A549 (cell line): ENCODE measurements around the gene RAB3D. TPM values are rescaled to one million over a fixed set of nuclear protein-coding genes. Genes with fewer than 3 reads are reported as not detected.

Experiments
- ATAC-seq, 2 experiments: fragments of 200-7000 bp in 1 of 2; fragments of >200 bp in 1 of 2; cut with Nextera tagmentation in 1 of 2; cut with Tn5 transposase in 1 of 2; 3 replicates each; pipeline versions ENCODE4 v1.8.0 to v1.9.1; 2018 to 2020; ENCODE audit warnings: mild to moderate bottlenecking in 1 of 2, moderate library complexity in 1 of 2
- CTCF ChIA-PET: fragments of 300-600 bp; sonication (Branson Sonifier 250); formaldehyde crosslinking; extraction: SDS; loops from one replicate; lab custom pipeline; 2021; ENCODE audit warnings: antibody characterized with exemption, inconsistent platforms; lab: Yijun Ruan, JAX
- POLR2A ChIA-PET: fragments of 350-600 bp; formaldehyde crosslinking; extraction: SDS; loops from one replicate; lab custom pipeline; 2021; ENCODE audit warnings: antibody characterized with exemption, inconsistent platforms; lab: Yijun Ruan, JAX
- DNase-seq, 2 experiments: peaks; one replicate each; pipeline versions ENCODE4 v3.0.0 to v3.0.0-alpha.2; 2011 to 2016; ENCODE audit warnings: low read depth in 1 of 2, low spot score in 1 of 2
- FAIRE-seq: peaks from 2 replicates; lab custom pipeline; 2011; peaks lifted over from hg19 to GRCh38; lab: Jason Lieb, UNC
- H3K27ac ChIP-seq, 2 experiments: fragments of >200 bp; sonication (Bioruptor Twin); formaldehyde crosslinking; 3 replicates each; pipeline ENCODE4 v1.5.1; 2016 to 2017
- H3K4me1 ChIP-seq: fragments of >200 bp; sonication (Bioruptor Twin); formaldehyde crosslinking; 3 replicates; pipeline ENCODE4 v1.6.1; 2016
- H3K4me2 ChIP-seq: fragments of >200 bp; sonication (Bioruptor Twin); formaldehyde crosslinking; 3 replicates; pipeline ENCODE4 v1.6.1; 2016
- H3K4me3 ChIP-seq: fragments of >200 bp; sonication (Bioruptor Twin); formaldehyde crosslinking; 3 replicates; pipeline ENCODE4 v1.5.1; 2016
- H3K9me3 ChIP-seq: fragments of >200 bp; sonication (Bioruptor Twin); formaldehyde crosslinking; 3 replicates; pipeline ENCODE4 v1.6.1; 2016
- BCL3 ChIP-seq: fragments of >200 bp; sonication (Bioruptor Twin); formaldehyde crosslinking; IDR thresholded peaks from 3 replicates; pipeline ENCODE4 v1.6.1; 2016
- CBX2 ChIP-seq: fragments of 200-600 bp; sonication (generic); IDR thresholded peaks from 2 replicates; pipeline ENCODE4 v1.6.1; 2016; ENCODE audit warnings: low read depth, mild to moderate bottlenecking, borderline replicate concordance
- CHD2 ChIP-seq: fragments of 150-350 bp; IDR thresholded peaks from 2 replicates; pipeline ENCODE4 v1.6.1; 2014; ENCODE audit warnings: low read length; ENCODE audit not compliant: partially characterized antibody
- FOXS1 ChIP-seq: fragments of 250-450 bp; sonication (Bioruptor Pico); IDR thresholded peaks from 2 replicates; pipeline ENCODE4 v1.5.0; 2020; ENCODE audit warnings: mild to moderate bottlenecking, moderate library complexity
- GATA3 ChIP-seq: IDR thresholded peaks from 2 replicates; pipeline ENCODE4 v1.6.1; 2012; ENCODE audit warnings: borderline replicate concordance
- HOXA7 ChIP-seq: fragments of 250-450 bp; sonication (Bioruptor Pico); IDR thresholded peaks from 2 replicates; pipeline ENCODE4 v1.5.0; 2020; ENCODE audit warnings: mild to moderate bottlenecking, moderate library complexity
- HOXB5 ChIP-seq: fragments of 250-450 bp; sonication (Bioruptor Pico); IDR thresholded peaks from 2 replicates; pipeline ENCODE4 v1.5.0; 2020; ENCODE audit warnings: mild to moderate bottlenecking, moderate library complexity
- JUN ChIP-seq, 2 experiments: fragments of >200 bp; sonication (Bioruptor Twin); formaldehyde crosslinking; IDR thresholded peaks; 2 replicates in 1 of 2; 3 replicates in 1 of 2; pipeline ENCODE4 v1.6.1; 2016 to 2017
- KDM1A ChIP-seq: fragments of 200-600 bp; sonication (generic); IDR thresholded peaks from 2 replicates; pipeline ENCODE4 v1.6.1; 2016; ENCODE audit warnings: low read depth, mild to moderate bottlenecking
- POLR2A ChIP-seq: IDR thresholded peaks from 2 replicates; pipeline ENCODE4 v1.6.1; 2012; ENCODE audit warnings: mild to moderate bottlenecking, low read length
- RCOR1 ChIP-seq: fragments of 150-350 bp; IDR thresholded peaks from 2 replicates; pipeline ENCODE4 v1.6.1; 2014; ENCODE audit warnings: antibody characterized with exemption, low read length, low read depth
- RFX5 ChIP-seq: fragments of 450-650 bp; IDR thresholded peaks from 2 replicates; pipeline ENCODE4 v1.7.1; 2014; ENCODE audit warnings: antibody characterized with exemption, mild to moderate bottlenecking, moderate library complexity
- RNF2 ChIP-seq: fragments of 200-600 bp; sonication (generic); IDR thresholded peaks from 2 replicates; pipeline ENCODE4 v1.6.1; 2016; ENCODE audit warnings: low read depth, mild to moderate bottlenecking, antibody characterized with exemption, moderate library complexity, borderline replicate concordance
- TP53 ChIP-seq: fragments of 250-450 bp; sonication (Bioruptor Pico); IDR thresholded peaks from 2 replicates; pipeline ENCODE4 v1.5.0; 2021; ENCODE audit warnings: mild to moderate bottlenecking, moderate library complexity
- USF2 ChIP-seq: fragments of 450-650 bp; IDR thresholded peaks from 2 replicates; pipeline ENCODE4 v1.6.1; 2014; ENCODE audit warnings: antibody characterized with exemption
- ZSCAN20 ChIP-seq: fragments of 250-450 bp; sonication (Bioruptor Pico); IDR thresholded peaks from 2 replicates; pipeline ENCODE4 v1.8.0; 2022; ENCODE audit warnings: mild to moderate bottlenecking, moderate library complexity
- WGBS: methylation state at CpG from one replicate; pipeline ENCODE4 v1.1.6; 2017; ENCODE audit errors: missing lambda C conversion rate; 5-methylcytosine and 5-hydroxymethylcytosine counted together
- polyA plus RNA-seq, 4 experiments: library from polyadenylated mRNA; depleted of rRNA in 3 of 4; stranded (reverse); fragments of >200 nt; fragmentation: RNase III in 1 of 4; extraction: RNeasy Plus Mini Kit Qiagen cat#74134 plus additional on column Dnase treatment in 1 of 4; gene quantifications; 2 replicates in 3 of 4; 3 replicates in 1 of 4; pipeline ENCODE4 v1.2.3, GENCODE V29; 2011 to 2017
- TF ChIP-seq, protein P1 (sequence below): fragments of 250-450 bp; sonication (Bioruptor Pico); IDR thresholded peaks from 2 replicates; pipeline ENCODE4 v1.5.0; 2020; ENCODE audit warnings: low read depth, mild to moderate bottlenecking, moderate library complexity
- TF ChIP-seq, protein P2 (sequence below): fragments of 200-600 bp; sonication (generic); IDR thresholded peaks from 2 replicates; pipeline ENCODE4 v1.6.1; 2016; ENCODE audit warnings: antibody characterized with exemption, mild to moderate bottlenecking, moderate library complexity
- TF ChIP-seq, protein P3 (sequence below): fragments of >200 bp; sonication (Bioruptor Twin); formaldehyde crosslinking; IDR thresholded peaks from 2 replicates; pipeline ENCODE4 v1.6.1; 2016

The RAB3D gene
- polyA plus RNA-seq, 2 of the 4 experiments (the other 2 are of a cell fraction), result 4.8 to 22.3 TPM

GRCh38 chr19:11274533-11275086, 64.8 kb downstream of the RAB3D start:
- TF ChIP-seq ZSCAN20 (CRISPR knock-in tag) (no peak), RCOR1 (no peak), HOXB5 (no peak), TP53 (CRISPR knock-in tag) (no peak), KDM1A (no peak), HOXA7 (CRISPR knock-in tag) (no peak), RFX5 (no peak), CHD2 (no peak), FOXS1 (CRISPR knock-in tag) (no peak), CBX2 (no peak)
- TF ChIP-seq, protein P1, sequence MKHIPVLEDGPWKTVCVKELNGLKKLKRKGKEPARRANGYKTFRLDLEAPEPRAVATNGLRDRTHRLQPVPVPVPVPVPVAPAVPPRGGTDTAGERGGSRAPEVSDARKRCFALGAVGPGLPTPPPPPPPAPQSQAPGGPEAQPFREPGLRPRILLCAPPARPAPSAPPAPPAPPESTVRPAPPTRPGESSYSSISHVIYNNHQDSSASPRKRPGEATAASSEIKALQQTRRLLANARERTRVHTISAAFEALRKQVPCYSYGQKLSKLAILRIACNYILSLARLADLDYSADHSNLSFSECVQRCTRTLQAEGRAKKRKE, result no peak
- FAIRE-seq (no peak), DNase-seq (no peak), ATAC-seq (no peak)
- whole genome bisulfite sequencing, result 72% methylated on average over 4 of the region's 4 CpGs
- no peak overlapping the region for H3K4me2 ChIP-seq
- H3K9me3 ChIP-seq, result no peaks in the 10 kb centered on the region
- CTCF ChIA-PET, result interaction anchor here (1.1 to 1.3 kb wide), 2 partner anchors 8 to 31 kb away, joined by 5 to 6 read pairs; no protein-coding TSS in a partner anchor
- no peak overlapping the region for H3K4me3 ChIP-seq
- no peak overlapping the region; a peak in 1 of 6 replicates for H3K27ac ChIP-seq
- H3K4me1 ChIP-seq, result no peaks in the 10 kb centered on the region
- POLR2A ChIA-PET, result no interaction called here

- ATAC-seq (no peak), FAIRE-seq (no peak), DNase-seq (no peak)
- H3K4me3 ChIP-seq, result no peak overlapping the region
- H3K4me1 ChIP-seq, result no peaks in the 10 kb centered on the region
- no peak for TF ChIP-seq BCL3
- no peak for TF ChIP-seq POLR2A
- TF ChIP-seq RCOR1, result no peak
- no peak for TF ChIP-seq USF2
- TF ChIP-seq JUN (IDR thresholded peaks at IDR 0.05), result no peak
- TF ChIP-seq, protein P2, sequence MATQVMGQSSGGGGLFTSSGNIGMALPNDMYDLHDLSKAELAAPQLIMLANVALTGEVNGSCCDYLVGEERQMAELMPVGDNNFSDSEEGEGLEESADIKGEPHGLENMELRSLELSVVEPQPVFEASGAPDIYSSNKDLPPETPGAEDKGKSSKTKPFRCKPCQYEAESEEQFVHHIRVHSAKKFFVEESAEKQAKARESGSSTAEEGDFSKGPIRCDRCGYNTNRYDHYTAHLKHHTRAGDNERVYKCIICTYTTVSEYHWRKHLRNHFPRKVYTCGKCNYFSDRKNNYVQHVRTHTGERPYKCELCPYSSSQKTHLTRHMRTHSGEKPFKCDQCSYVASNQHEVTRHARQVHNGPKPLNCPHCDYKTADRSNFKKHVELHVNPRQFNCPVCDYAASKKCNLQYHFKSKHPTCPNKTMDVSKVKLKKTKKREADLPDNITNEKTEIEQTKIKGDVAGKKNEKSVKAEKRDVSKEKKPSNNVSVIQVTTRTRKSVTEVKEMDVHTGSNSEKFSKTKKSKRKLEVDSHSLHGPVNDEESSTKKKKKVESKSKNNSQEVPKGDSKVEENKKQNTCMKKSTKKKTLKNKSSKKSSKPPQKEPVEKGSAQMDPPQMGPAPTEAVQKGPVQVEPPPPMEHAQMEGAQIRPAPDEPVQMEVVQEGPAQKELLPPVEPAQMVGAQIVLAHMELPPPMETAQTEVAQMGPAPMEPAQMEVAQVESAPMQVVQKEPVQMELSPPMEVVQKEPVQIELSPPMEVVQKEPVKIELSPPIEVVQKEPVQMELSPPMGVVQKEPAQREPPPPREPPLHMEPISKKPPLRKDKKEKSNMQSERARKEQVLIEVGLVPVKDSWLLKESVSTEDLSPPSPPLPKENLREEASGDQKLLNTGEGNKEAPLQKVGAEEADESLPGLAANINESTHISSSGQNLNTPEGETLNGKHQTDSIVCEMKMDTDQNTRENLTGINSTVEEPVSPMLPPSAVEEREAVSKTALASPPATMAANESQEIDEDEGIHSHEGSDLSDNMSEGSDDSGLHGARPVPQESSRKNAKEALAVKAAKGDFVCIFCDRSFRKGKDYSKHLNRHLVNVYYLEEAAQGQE, result no peak
- TF ChIP-seq GATA3, result no peak
- no peak for TF ChIP-seq RFX5
- no peak for TF ChIP-seq RNF2
- TF ChIP-seq KDM1A, result no peak
- TF ChIP-seq, protein P3, sequence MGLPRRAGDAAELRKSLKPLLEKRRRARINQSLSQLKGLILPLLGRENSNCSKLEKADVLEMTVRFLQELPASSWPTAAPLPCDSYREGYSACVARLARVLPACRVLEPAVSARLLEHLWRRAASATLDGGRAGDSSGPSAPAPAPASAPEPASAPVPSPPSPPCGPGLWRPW, result no peak
- no peaks in the 10 kb centered on the region for H3K9me3 ChIP-seq
- ChIA-PET POLR2A (no interaction called here), CTCF (interaction anchor here (1.1 kb wide), 1 partner anchor 30 kb away, joined by 5 read pairs; no protein-coding TSS in a partner anchor)
- no peak overlapping the region for H3K4me2 ChIP-seq
- no peak overlapping the region for H3K27ac ChIP-seq
- 73% methylated on average over 5 of the region's 5 CpGs for WGBS
These were observed 65.5 kb downstream of the RAB3D start for GRCh38 chr19:11273989-11274388.
